Brain pericyte (primary cell): ENCODE results near the gene SLMAP.

ENCODE experiments used
- DNase-seq: peaks from one replicate; pipeline ENCODE4 v3.0.0-alpha.2; 2012; ENCODE audit warnings: low read depth, low spot score

SLMAP gene

DNA sequence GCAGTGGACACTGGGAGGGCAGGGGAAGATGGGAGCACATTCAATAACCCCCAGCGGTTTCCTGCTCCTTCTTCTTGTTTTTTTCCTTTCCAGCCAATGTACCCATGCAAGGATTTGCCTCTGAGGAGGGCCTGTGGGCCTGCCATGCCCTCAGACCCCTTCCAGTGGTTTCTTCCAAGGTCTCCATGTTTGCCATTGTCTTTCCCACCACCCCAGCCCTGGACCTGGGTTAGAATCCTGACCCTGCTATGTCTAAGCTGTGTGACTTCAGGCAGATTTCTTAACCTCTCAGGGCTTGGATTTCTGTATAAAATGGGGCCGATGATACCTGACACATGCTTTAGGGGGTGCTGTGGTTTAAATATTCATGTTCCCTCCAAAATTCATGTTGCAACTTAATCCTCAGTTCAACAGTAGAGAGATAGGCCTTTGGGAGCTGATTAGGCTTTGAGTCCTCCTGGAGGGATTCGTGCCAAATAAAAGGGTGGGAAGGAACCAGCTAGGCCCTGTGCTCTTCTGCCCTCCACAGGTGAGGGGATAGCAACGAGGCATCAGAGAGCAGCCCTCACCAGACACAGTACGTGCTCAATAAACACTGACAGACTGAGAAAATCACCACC is 205.8 kb downstream of the SLMAP start:
- DNase-seq = no peak

DNA sequence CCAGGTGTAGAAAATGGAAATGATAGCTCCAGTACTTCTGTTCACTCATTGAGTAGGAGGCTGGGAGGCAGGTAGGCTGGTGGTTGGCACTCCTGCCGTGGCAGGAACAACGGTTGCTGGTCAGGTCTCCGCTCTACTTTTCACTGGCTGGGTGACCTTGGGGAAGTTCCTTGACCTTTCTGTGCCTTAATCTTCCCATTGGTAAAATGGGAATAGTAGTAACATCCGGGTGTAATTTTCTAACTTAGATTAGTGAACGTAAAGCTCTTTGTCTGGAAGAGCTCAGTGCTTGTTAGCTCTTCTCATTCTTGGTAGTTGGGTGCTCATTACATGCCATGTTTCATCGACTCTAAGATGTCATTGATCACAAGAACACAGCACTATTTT is 206.3 kb downstream of the SLMAP start:
- DNase-seq = no peak

DNA sequence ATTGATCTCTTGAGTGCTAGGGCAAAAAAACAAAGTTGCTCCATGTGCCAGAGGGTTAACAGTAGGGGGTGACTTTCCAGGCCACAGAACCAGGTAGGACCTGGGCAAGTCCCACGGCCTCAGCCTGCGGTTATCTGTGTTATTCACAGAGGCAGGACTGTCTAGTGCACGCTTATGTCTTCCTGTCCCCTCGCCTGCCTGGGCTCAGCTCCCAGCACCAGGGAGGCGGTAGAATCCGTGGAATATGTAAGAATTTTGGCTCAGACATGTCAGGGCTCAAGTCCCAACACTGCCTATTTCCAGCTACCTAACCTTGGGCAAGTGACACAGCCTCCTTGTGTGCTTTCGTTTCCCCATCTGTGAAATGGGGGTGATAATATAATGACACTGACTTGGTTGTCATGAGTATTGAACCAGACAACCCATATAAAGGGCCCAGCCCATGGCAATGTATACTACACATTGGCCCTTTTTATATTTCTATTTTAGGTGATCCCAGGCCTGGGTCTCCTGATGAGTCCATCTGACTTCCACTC is 207.8 kb downstream of the SLMAP start:
- DNase-seq = no peak

DNA sequence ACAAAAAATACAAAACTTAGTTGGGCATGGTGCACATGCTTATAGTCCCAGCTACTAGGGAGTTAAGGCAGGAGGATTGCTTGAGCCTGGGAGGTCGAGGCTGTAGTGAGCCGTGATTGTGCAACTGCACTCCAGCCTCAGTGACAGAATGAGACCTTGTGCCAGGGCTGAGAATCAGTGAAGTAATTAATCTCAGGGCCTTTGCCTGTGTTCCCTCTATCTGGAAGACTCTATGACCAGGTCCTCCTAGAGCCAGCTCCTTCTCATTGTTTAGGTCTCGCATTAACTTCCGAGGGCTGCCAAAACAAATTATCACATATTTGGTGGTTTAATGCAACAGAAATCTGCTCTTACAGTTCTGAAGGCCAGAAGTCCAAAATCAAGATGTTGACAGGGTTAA is 210.7 kb downstream of the SLMAP start:
- DNase-seq = no peak

DNA sequence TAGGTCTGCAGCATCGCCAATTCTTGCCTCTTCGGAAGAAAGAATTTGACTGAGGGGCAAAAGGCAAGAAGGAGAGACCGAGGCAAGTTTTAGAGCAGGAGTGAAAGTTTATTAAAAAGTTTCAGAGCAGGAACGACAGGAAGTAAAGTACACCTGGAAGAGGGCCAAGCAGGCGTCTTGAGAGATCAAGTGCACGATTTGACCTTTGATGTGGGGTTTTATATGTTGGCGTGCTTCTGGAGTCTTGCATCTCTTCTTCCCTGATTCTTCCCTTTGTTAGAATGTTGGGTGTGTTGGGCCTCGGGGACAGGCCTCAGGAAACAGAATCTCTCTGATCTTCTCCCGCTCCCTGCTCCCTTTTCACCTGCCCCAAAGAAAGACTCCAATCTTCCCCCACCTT is 211.5 kb downstream of the SLMAP start:
- no peak for DNase-seq

DNA sequence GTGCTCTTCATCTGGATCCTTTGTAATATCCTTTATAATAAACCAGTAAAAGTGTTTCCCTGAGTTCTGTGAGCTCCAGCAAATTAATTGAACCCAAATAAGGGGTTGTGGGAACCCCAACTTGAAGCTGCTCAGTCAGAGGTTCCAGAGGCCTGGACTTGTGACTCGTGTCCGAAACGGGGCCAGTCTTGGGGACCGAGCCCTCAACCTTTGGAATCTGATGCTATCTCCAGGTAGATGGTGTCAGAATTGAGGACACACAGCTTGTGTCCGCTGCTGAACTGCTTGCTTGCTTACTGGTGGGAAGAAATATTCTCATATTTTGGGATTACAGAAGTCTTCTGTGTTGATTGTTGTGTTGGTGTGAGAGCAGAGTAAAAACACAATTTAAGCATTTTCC is 212.4 kb downstream of the SLMAP start:
- no peak for DNase-seq

DNA sequence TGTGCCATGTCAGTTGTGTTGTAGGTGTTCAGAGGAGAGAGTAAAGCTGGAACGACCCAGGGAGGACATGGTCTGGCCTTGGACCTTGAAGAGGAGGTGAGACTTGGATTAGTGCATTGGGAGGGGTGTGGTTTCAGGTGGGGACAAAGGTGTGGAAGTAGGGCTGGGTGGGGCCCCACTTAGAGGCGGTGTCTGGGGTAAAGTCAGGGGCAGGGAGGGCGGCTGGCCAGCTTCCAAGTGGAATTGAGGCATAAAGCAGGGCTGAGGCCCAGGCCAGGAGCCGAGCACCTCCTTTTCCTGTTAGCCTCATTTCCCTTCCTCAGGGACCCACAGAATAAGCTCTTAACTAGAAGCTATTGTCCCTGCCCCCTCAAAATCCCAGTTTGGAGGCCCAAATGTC is 215.9 kb downstream of the SLMAP start:
- no peak for DNase-seq

DNA sequence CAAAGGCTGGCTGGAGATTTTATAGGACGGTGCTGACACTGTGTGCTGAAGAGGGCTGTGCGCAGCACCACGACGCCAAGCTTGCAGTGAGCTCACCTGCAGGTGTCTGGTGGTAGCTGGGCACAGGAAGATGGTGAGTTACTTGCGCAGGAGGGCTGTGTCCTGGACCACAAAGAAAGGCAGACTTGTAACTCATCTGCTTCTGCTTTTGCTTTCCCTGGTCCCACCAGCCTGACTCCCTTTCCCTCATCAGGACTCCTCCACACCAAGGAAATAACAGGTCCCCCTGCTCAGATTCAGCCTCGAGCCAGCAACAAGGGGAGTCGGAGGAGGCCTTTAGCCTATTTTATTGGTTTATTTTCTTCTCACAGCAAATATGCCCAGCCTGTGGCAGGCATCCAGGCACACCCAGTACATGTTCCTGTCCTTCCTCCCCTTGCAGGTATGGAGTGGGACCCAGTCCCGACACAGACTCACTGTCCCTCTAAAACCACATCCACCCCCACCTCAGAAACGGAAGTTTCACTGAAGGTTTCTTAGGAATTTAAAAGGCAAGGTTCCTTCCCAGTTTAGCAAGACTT is 216.5 kb downstream of the SLMAP start:
- DNase-seq = no peak

DNA sequence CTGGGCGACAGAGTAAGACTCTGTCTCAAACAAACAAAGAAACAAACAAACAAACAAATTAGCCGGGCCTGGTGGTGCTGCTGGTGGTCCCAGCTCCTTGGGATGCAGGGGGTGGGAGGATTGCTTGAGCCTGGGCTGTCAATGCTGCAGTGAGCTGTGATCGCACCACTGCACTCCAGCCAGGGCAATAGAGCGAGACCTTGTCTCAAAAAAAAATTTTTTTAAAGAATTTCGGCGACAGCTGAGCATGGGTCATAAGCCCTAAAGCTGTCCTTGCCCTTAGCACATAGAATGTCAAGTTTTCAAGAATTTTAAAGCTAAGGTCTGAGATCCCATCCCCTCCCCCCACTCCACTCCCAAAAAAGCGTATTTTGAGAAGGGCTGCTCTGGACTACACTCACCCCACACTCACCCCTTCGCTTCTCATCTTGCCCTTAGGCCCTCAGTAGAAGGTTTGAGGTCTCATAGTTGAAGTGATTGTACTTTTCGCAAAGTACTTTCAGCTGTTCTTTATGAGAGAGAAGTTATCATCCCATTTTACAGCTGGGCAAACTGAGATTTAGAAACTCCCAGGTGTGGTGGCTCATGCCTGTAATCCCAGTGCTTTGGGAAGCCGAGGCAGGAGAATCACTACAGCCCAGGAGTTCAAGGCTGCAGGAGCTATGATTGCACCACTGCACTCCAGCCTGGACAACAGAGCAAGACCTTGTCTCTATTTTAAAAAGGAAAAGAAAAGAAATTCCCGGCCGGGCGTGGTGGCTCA is 217.8 kb downstream of the SLMAP start:
- DNase-seq = no peak

DNA sequence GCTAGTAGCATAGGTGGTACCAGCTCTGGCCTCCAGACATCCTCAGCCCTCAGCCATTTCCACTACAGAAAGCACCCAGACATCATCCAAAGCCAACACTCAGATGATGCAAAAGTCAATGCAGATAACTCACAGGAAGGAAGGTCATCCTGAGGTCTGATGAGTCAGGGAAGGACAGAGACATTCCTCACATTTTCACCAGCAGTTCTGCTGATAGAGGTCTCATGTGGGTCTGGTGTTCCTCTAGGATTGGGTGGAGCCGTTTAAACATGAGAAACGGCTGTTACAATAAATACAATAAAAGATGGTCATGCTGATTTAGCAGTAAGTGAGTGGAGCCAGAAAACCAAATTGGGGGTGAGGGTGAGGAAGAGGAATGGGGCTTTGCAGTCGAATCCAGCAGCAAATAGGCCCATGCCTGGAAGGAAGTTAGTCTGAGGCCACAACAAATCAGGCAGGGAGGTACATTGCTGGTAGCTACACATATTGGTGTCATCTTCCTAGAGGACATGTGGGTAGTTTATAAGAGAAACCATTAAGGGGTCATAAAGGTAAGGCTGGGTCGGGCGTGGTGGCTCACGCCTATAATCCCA is 218.8 kb downstream of the SLMAP start:
- no peak for DNase-seq

DNA sequence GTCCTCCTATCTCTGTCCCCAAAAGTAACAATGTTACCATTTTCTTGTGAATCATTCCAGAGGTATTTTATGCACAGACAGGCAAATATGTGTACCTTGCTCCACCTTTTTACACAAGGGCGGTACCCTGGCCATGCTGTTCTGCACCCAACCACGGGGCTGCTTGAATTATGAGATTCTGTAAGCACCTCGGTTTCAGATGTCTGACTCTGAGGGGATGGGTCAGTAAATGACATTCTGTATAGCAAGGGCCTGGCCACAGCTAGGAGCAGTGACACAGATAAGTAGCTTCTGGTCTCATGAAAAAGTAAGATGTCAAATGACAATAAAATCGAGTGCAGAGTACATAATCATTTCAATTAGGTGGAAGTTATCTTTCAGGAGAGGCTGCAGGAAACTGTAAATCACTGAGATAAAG is 221.7 kb downstream of the SLMAP start:
- no peak for DNase-seq

DNA sequence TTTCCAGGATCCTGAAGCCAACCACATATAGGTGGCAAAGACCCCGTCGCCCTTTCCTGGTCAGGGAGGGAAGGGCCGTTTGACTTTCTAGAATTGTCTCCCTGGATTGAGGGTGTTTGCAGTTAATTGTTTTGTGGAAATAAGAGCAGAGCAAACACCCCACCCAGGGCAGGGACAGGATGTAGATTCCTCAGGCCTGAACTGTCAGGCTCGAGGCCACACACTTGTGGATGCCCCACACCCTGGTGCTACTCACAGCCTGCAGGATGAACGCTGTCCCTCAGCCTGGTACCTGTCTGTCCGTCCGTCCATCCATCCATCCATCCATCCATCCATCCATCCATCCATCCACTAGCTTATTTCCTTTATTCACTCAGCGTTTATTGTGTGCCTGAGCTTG is 222.2 kb downstream of the SLMAP start:
- no peak for DNase-seq
